ENCODE data around the gene DNAH2. TPM values are rescaled to one million over a fixed set of nuclear protein-coding genes. Genes with fewer than 3 reads are reported as not detected.

DNAH2 gene
- total RNA-seq, 2 experiments from 2014 or later, result not detected

DNA sequence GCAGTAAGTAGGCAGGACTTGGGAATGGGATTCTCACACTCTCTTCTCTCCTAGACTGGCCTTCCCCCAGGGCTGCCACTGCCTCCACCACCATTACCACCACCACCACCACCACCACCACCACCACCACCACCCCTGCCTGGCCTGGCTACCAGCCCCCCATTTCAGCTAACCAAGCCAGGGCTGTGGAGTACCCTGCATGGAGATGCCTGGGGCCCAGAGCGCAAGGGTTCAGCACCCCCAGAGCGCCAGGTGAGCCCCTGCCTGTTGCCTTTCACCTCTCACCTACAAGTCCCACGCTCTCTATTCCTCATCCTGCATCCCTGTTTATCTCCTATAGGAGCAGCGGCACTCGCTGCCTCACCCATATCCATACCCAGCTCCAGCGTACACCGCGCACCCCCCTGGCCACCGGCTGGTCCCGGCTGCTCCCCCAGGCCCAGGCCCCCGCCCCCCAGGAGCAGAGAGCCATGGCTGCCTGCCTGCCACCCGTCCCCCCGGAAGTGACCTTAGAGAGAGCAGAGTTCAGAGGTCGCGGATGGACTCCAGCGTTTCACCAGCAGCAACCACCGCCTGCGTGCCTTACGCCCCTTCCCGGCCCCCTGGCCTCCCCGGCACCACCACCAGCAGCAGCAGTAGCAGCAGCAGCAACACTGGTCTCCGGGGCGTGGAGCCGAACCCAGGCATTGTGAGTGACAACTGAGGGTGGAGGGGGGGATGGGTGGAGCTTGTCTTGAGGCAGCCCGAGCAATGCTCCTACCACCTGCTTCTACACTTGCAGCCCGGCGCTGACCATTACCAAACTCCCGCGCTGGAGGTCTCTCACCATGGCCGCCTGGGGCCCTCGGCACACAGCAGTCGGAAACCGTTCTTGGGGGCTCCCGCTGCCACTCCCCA, 129.5 kb downstream of the DNAH2 start:
- H3K9me2 ChIP-seq (ENCODE audit: insufficient read depth, low read length), result no peaks in the 10 kb centered on the region
- 0 out of 2 replicates have a peak, but pooled peaks cover 8% of the 10 kb centered on the region for H4K20me1 ChIP-seq (ENCODE audit: insufficient read depth, low read length)
- no peak overlapping the region for H3K4me2 ChIP-seq (ENCODE audit: low read length)
- no TSS peak for BruUV-seq (replicated peaks)
- ChIA-PET POLR2A (interaction anchor here (0.6 to 1.0 kb wide), 2 partner anchors 9 to 10 kb away, joined by 3 read pairs; no protein-coding TSS in a partner anchor), CTCF (ENCODE audit: unreplicated experiment) (no interaction called here)
- peaks cover 25% of the 10 kb centered on the region for H3K4me1 ChIP-seq (ENCODE audit: insufficient read depth, low read length, poor library complexity, severe bottlenecking)
- DNase-seq (ENCODE audit: low spot score), result no peak
- no peaks in the 10 kb centered on the region for H3K9me3 ChIP-seq (ENCODE audit: low read length)
- no peak overlapping the region for H2AFZ ChIP-seq (ENCODE audit: low read length)
- intact Hi-C loops (cut with micrococcal nuclease; ENCODE audit: unreplicated experiment), result no loop called here
- no peak overlapping the region for H3K27ac ChIP-seq (ENCODE audit: low read depth, low read length, poor library complexity, severe bottlenecking)
- no peak overlapping the region for H3K4me3 ChIP-seq (ENCODE audit: low read depth, low read length, poor library complexity, severe bottlenecking)
- peaks cover 58% of the 10 kb centered on the region for H3K36me3 ChIP-seq (ENCODE audit: insufficient read depth, low read length)
- TF ChIP-seq EZH2phosphoT487 (IDR thresholded peaks at IDR 0.05; ENCODE audit: borderline replicate concordance, low read depth, low read length), result no peak
- TF ChIP-seq, protein P1, sequence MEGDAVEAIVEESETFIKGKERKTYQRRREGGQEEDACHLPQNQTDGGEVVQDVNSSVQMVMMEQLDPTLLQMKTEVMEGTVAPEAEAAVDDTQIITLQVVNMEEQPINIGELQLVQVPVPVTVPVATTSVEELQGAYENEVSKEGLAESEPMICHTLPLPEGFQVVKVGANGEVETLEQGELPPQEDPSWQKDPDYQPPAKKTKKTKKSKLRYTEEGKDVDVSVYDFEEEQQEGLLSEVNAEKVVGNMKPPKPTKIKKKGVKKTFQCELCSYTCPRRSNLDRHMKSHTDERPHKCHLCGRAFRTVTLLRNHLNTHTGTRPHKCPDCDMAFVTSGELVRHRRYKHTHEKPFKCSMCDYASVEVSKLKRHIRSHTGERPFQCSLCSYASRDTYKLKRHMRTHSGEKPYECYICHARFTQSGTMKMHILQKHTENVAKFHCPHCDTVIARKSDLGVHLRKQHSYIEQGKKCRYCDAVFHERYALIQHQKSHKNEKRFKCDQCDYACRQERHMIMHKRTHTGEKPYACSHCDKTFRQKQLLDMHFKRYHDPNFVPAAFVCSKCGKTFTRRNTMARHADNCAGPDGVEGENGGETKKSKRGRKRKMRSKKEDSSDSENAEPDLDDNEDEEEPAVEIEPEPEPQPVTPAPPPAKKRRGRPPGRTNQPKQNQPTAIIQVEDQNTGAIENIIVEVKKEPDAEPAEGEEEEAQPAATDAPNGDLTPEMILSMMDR (conservative IDR thresholded peaks at IDR 0.05; ENCODE audit: low read length), result no peak
- H3K79me2 ChIP-seq (ENCODE audit: insufficient read depth, low read depth, low read length), result peaks cover 15% of the 10 kb centered on the region; the same call in 1 of the 2 replicates

DNA sequence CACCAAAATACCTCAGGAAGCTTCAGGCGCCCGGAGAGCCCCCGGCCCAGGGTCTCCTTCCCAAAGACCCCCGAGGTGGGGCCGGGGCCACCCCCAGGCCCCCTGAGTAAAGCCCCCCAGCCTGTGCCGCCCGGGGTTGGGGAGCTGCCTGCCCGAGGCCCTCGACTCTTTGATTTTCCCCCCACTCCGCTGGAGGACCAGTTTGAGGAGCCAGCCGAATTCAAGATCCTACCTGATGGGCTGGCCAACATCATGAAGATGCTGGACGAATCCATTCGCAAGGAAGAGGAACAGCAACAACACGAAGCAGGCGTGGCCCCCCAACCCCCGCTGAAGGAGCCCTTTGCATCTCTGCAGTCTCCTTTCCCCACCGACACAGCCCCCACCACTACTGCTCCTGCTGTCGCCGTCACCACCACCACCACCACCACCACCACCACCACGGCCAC, 130.6 kb downstream of the DNAH2 start:
- ChIA-PET CTCF (ENCODE audit: unreplicated experiment) (no interaction called here), POLR2A (no interaction called here)
- H3K27ac ChIP-seq (ENCODE audit: low read depth, low read length, poor library complexity, severe bottlenecking), result no peak overlapping the region
- H3K4me3 ChIP-seq (ENCODE audit: low read depth, low read length, poor library complexity, severe bottlenecking), result no peak overlapping the region
- TF ChIP-seq EZH2phosphoT487 (IDR thresholded peaks at IDR 0.05; ENCODE audit: borderline replicate concordance, low read depth, low read length), result no peak
- TF ChIP-seq, protein P1 (conservative IDR thresholded peaks at IDR 0.05; ENCODE audit: low read length), result no peak
- H4K20me1 ChIP-seq (ENCODE audit: insufficient read depth, low read length), result 0 out of 2 replicates have a peak, but pooled peaks cover 8% of the 10 kb centered on the region
- no peaks in the 10 kb centered on the region for H3K9me2 ChIP-seq (ENCODE audit: insufficient read depth, low read length)
- no TSS peak for BruUV-seq (replicated peaks)
- peaks cover 70% of the 10 kb centered on the region for H3K36me3 ChIP-seq (ENCODE audit: insufficient read depth, low read length)
- no peak for DNase-seq (ENCODE audit: low spot score)
- no peak overlapping the region for H3K4me2 ChIP-seq (ENCODE audit: low read length)
- H2AFZ ChIP-seq (ENCODE audit: low read length), result no peak overlapping the region
- intact Hi-C loops (cut with micrococcal nuclease; ENCODE audit: unreplicated experiment), result no loop called here
- no peaks in the 10 kb centered on the region for H3K9me3 ChIP-seq (ENCODE audit: low read length)
- H3K4me1 ChIP-seq (ENCODE audit: insufficient read depth, low read length, poor library complexity, severe bottlenecking), result peaks cover 28% of the 10 kb centered on the region
- H3K79me2 ChIP-seq (ENCODE audit: insufficient read depth, low read depth, low read length), result peaks cover 15% of the 10 kb centered on the region; the same call in 1 of the 2 replicates

DNA sequence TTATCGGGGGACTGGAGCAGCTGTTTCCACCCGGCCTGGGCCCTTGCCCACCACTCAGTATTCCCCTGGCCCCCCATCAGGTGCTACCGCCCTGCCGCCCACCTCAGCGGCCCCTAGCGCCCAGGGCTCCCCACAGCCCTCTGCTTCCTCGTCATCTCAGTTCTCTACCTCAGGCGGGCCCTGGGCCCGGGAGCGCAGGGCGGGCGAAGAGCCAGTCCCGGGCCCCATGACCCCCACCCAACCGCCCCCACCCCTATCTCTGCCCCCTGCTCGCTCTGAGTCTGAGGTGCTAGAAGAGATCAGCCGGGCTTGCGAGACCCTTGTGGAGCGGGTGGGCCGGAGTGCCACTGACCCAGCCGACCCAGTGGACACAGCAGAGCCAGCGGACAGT, 131.2 kb downstream of the DNAH2 start:
- TF ChIP-seq EZH2phosphoT487 (IDR thresholded peaks at IDR 0.05; ENCODE audit: borderline replicate concordance, low read depth, low read length), result no peak
- TF ChIP-seq, protein P1 (conservative IDR thresholded peaks at IDR 0.05; ENCODE audit: low read length), result no peak
- Histone ChIP-seq H3K27ac (ENCODE audit: low read depth, low read length, poor library complexity, severe bottlenecking) (no peak overlapping the region), H3K4me2 (ENCODE audit: low read length) (no peak overlapping the region), H3K4me3 (ENCODE audit: low read depth, low read length, poor library complexity, severe bottlenecking) (no peak overlapping the region), H3K79me2 (ENCODE audit: insufficient read depth, low read depth, low read length) (peaks cover 15% of the 10 kb centered on the region; the same call in 1 of the 2 replicates), H3K36me3 (ENCODE audit: insufficient read depth, low read length) (peaks cover 75% of the 10 kb centered on the region), H4K20me1 (ENCODE audit: insufficient read depth, low read length) (0 out of 2 replicates have a peak, but pooled peaks cover 8% of the 10 kb centered on the region), H2AFZ (ENCODE audit: low read length) (no peak overlapping the region), H3K9me3 (ENCODE audit: low read length) (no peaks in the 10 kb centered on the region), H3K4me1 (ENCODE audit: insufficient read depth, low read length, poor library complexity, severe bottlenecking) (peaks cover 28% of the 10 kb centered on the region), H3K9me2 (ENCODE audit: insufficient read depth, low read length) (no peaks in the 10 kb centered on the region)
- ChIA-PET CTCF (ENCODE audit: unreplicated experiment) (no interaction called here), POLR2A (no interaction called here)
- DNase-seq (ENCODE audit: low spot score), result no peak
- BruUV-seq (replicated peaks), result no TSS peak
- intact Hi-C loops (cut with micrococcal nuclease; ENCODE audit: unreplicated experiment), result no loop called here
